ENCODE data around the gene CTAGE15. TPM values are rescaled to one million over a fixed set of nuclear protein-coding genes. Genes with fewer than 3 reads are reported as not detected.
"Not testable (repeated sequence)": the region's sequence is repeated elsewhere in the genome, so short reads cannot be mapped to it uniquely, and the experiment has no call there.

Gene CTAGE15
- total RNA-seq, 2 donors from 2014 or later = 1.6 TPM; not detected in 1

DNA sequence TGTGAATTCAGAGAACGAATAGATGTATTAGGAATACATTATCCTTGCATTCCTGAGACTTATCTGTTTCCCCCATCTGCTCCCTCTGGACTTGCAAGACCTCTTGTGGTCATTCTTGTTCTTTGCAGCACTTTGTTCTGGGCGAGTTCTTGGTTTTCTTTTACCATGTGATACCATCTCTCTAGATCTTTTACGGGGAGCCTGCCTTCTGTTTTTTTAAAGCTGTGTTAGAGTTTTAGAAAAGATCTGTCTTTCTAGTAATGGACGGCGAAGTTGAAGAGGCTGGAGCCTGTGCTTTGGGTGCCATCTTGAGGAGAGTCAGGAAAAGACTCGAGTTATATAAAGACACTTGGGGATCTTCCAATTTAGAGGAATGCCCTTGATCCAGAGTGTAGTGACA is 8.3 kb upstream of the CTAGE15 start:
- H3K27me3 ChIP-seq (replicated peaks; ENCODE audit: insufficient read depth); H3K9me3 ChIP-seq; intact Hi-C loops (cut with DNase I); H3K4me1 ChIP-seq (replicated peaks); H3K27ac ChIP-seq; H3K4me3 ChIP-seq; H3K36me3 ChIP-seq: not testable (repeated sequence)
- DNase-seq (ENCODE audit: low spot score) = peak; percentile 21
- TF ChIP-seq, protein P1, sequence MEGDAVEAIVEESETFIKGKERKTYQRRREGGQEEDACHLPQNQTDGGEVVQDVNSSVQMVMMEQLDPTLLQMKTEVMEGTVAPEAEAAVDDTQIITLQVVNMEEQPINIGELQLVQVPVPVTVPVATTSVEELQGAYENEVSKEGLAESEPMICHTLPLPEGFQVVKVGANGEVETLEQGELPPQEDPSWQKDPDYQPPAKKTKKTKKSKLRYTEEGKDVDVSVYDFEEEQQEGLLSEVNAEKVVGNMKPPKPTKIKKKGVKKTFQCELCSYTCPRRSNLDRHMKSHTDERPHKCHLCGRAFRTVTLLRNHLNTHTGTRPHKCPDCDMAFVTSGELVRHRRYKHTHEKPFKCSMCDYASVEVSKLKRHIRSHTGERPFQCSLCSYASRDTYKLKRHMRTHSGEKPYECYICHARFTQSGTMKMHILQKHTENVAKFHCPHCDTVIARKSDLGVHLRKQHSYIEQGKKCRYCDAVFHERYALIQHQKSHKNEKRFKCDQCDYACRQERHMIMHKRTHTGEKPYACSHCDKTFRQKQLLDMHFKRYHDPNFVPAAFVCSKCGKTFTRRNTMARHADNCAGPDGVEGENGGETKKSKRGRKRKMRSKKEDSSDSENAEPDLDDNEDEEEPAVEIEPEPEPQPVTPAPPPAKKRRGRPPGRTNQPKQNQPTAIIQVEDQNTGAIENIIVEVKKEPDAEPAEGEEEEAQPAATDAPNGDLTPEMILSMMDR (IDR thresholded peaks at IDR 0.05) = peak in 1 of 4 experiments; percentile 16
- WGBS = 0% methylated on average over 3 of the region's 6 CpGs

GRCh38 chr7:143566001-143566400 is 5.6 kb upstream of the CTAGE15 start:
- no CpG with 5 or more reads among the region's 1 CpG for WGBS
- intact Hi-C loops (cut with DNase I); DNase-seq (ENCODE audit: low spot score); H3K4me1 ChIP-seq (replicated peaks); H3K9me3 ChIP-seq; H3K36me3 ChIP-seq; H3K27ac ChIP-seq; H3K27me3 ChIP-seq (replicated peaks; ENCODE audit: insufficient read depth); H3K4me3 ChIP-seq: not testable (repeated sequence)

DNA sequence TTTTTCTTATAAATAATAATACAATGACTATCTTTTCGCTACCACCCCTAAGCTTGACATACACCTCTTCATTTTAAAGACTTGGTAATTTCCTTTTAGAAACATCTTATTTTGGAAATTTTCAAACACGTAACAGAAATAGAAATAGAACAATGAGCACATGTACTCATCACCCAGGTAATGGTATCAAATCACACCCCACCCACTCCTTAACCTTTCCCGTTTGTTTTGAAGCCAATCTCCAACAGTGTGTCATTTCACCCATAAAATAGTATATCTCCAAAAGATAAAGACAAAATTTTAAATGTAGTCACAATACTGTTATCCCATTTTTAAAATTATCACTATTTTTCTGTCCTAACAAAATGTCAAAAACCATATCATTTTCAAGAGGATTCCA is 16.6 kb downstream of the CTAGE15 start:
- 96% methylated on average over 2 of the region's 3 CpGs for WGBS
- H3K27ac ChIP-seq; H3K27me3 ChIP-seq (replicated peaks; ENCODE audit: insufficient read depth); intact Hi-C loops (cut with DNase I); H3K36me3 ChIP-seq; H3K9me3 ChIP-seq; H3K4me3 ChIP-seq; DNase-seq (ENCODE audit: low spot score); H3K4me1 ChIP-seq (replicated peaks): not testable (repeated sequence)

GRCh38 chr7:143589897-143590296 is 18.3 kb downstream of the CTAGE15 start:
- H3K27me3 ChIP-seq (replicated peaks; ENCODE audit: insufficient read depth); H3K4me3 ChIP-seq; H3K27ac ChIP-seq: not testable (repeated sequence)

GRCh38 chr7:143598086-143598485 is 26.5 kb downstream of the CTAGE15 start:
- H3K27ac ChIP-seq; H3K36me3 ChIP-seq; H3K27me3 ChIP-seq (replicated peaks; ENCODE audit: insufficient read depth); H3K4me3 ChIP-seq; H3K9me3 ChIP-seq; intact Hi-C loops (cut with DNase I); DNase-seq (ENCODE audit: low spot score); H3K4me1 ChIP-seq (replicated peaks): not testable (repeated sequence)
- 96% methylated on average over 7 of the region's 11 CpGs for WGBS

More at GRCh38 chr7:143589897-143590296, 18.3 kb downstream of the CTAGE15 start:
- intact Hi-C loops (cut with DNase I); H3K4me1 ChIP-seq (replicated peaks); H3K9me3 ChIP-seq; DNase-seq (ENCODE audit: low spot score); H3K36me3 ChIP-seq: not testable (repeated sequence)

GRCh38 chr7:143603549-143603948 is 31.9 kb downstream of the CTAGE15 start:
- intact Hi-C loops (cut with DNase I); H3K27ac ChIP-seq; H3K4me3 ChIP-seq; H3K27me3 ChIP-seq (replicated peaks; ENCODE audit: insufficient read depth); DNase-seq (ENCODE audit: low spot score); H3K4me1 ChIP-seq (replicated peaks); H3K36me3 ChIP-seq; H3K9me3 ChIP-seq: not testable (repeated sequence)
- no CpG with 5 or more reads among the region's 2 CpGs for WGBS

DNA sequence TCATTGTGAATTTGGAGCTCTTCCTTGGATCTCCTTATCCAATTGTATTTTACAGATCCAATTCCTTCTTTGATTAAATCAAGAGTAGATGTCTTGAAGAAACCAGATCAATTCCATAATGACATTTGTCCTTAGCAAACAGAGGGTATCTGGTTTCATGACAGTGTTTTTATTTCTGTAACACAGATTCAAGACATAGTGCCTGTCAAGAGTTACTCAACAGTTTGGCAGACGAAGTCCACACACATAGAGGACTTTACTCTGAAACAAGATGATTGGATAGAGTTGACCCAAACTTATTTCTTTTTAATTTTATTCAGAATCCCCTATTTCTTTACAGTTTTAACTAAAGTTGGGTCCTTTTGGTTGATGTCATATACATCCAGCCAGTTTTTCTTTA is 34.5 kb downstream of the CTAGE15 start:
- intact Hi-C loops (cut with DNase I); H3K27me3 ChIP-seq (replicated peaks; ENCODE audit: insufficient read depth); H3K4me1 ChIP-seq (replicated peaks); H3K9me3 ChIP-seq; H3K36me3 ChIP-seq; H3K27ac ChIP-seq; DNase-seq (ENCODE audit: low spot score); H3K4me3 ChIP-seq: not testable (repeated sequence)
- no CpG with 5 or more reads among the region's 1 CpG for WGBS

DNA sequence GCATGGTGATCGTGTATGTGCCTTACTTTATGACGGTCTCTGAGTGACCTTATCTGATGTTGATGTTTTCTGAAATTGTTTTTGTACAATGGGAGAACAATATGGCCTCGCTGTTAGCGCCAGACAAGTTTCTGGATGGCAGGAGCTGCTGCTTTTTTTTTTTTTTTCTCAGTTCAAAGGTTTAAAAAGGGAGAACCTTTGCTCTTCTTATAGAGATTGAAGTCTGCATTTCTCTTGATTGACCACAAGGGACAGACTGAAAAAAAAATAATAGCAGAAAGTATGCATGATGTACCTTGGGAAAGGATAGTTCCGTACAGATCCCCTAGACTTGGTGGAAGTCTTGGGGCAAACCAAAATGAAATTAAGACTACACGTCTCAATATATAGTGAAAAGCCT is 43.9 kb downstream of the CTAGE15 start:
- H3K4me3 ChIP-seq; H3K9me3 ChIP-seq; H3K36me3 ChIP-seq; H3K4me1 ChIP-seq (replicated peaks); H3K27ac ChIP-seq; DNase-seq (ENCODE audit: low spot score); intact Hi-C loops (cut with DNase I); H3K27me3 ChIP-seq (replicated peaks; ENCODE audit: insufficient read depth): not testable (repeated sequence)
- WGBS = 100% methylated on average over 3 of the region's 6 CpGs

GRCh38 chr7:143617204-143617603 is 45.6 kb downstream of the CTAGE15 start:
- intact Hi-C loops (cut with DNase I) = not testable (repeated sequence)

More at GRCh38 chr7:143617204-143617603, 45.6 kb downstream of the CTAGE15 start:
- not testable (repeated sequence) for H3K27ac ChIP-seq; H3K4me3 ChIP-seq; H3K36me3 ChIP-seq; H3K4me1 ChIP-seq (replicated peaks); H3K27me3 ChIP-seq (replicated peaks; ENCODE audit: insufficient read depth); DNase-seq (ENCODE audit: low spot score); H3K9me3 ChIP-seq
- WGBS = no CpG with 5 or more reads among the region's 1 CpG
